HG03571 (cell line): ENCODE measurements around the gene APOBEC3F.
A peak's percentile ranks its signal among the peaks of the same experiment; 100 is the strongest.
"Not testable (repeated sequence)": the region's sequence is repeated elsewhere in the genome, so short reads cannot be mapped to it uniquely, and the experiment has no call there.

Source experiments
- ATAC-seq: cut with Tn5 transposase; IDR thresholded peaks from one replicate; pipeline ENCODE4 v1.9.1; 2021; ENCODE audit not compliant: unreplicated experiment

Gene APOBEC3F

GRCh38 chr22:39026509-39027150, 14.0 kb upstream of the APOBEC3F start:
- ATAC-seq, result no peak

DNA sequence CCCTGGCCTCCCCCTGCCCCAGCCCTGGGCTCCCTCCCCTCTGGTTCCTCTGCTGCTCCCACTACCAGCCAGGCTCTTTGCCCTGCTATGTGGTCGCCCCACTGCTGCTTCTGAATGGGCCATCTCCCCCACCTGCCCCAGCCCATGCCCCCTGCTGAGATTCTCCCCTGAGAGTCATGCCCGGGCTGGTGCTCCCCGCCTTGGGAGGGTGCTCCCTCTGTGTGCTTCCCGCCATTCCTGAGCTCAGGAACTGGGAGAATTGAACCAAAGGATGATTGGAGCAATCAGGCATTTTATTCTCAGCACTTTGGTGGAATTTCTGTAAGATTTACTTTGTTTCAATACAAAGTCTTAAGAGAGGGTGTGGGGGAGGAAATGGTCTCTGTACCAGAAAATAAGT, 12.9 kb upstream of the APOBEC3F start:
- ATAC-seq, result no peak

DNA sequence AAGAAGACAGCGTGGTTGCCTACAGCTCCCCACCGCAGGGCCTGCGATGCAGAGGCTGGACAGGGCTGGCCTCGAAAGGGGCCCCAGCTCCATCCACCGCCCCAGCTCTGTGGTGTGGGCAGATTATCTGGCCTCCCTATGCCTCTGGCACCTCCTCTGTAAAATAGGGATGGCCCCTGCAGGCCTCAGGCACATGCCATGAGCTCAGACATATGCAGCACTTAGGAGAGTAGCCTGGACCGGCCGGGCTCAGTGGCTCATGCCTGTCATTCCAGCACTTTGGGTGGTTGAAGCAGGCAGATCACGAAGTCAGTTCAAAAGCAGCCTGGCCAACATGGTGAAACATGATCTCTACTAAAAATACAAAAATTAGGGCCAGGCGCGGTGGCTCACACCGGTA, 12.4 kb upstream of the APOBEC3F start:
- no peak for ATAC-seq

GRCh38 chr22:39029227-39029626, 11.4 kb upstream of the APOBEC3F start:
- no peak for ATAC-seq

GRCh38 chr22:39030705-39031104, 10.0 kb upstream of the APOBEC3F start:
- no peak for ATAC-seq

- ATAC-seq, result not testable (repeated sequence)
Measured at GRCh38 chr22:39031434-39032295, 9.0 kb upstream of the APOBEC3F start.

DNA sequence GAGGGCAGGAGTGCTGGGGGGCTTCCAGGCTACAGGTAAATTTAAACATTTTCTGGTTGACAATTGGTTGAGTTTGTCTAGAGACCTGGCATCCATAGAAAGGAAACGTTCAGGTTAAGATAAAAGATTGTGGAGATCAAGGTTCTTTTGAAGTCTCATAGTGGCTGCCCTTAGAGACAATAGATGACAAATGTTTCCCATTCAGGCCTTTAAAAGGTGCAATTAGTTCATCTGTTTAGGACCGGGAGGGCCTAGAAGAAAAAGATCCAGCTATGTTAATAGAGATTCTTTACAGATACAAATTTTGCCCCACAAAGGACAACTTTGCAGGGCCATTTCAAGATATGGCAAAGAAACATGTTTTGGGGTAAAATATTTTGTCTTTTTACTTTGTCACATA, 3.6 kb upstream of the APOBEC3F start:
- not testable (repeated sequence) for ATAC-seq

GRCh38 chr22:39039306-39040126, 1.1 kb upstream of the APOBEC3F start:
- no peak for ATAC-seq

GRCh38 chr22:39040155-39040537, 518 bp upstream of the APOBEC3F start:
- ATAC-seq, result peak; percentile 32

DNA sequence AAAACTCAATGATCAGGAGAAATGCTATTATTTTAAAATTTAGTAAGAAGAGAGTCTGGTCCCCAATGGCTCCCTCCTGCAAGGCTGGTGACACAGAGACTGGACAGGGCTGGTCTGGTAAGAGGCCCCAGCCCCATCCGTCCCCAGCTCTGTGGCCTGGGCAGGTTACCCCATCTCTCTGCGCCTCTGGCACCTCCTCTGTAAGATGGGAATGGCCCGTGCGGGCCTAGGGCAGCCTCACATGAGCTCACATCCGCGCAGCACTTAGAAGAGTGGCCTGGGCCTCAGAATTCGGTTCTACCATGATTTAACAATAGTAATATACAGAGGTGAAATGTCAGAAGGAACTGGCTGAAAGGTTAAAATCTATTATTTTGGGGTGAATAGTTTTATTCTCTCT, 1.2 kb downstream of the APOBEC3F start:
- no peak for ATAC-seq

GRCh38 chr22:39043063-39043462, 2.4 kb downstream of the APOBEC3F start:
- ATAC-seq, result not testable (repeated sequence)

DNA sequence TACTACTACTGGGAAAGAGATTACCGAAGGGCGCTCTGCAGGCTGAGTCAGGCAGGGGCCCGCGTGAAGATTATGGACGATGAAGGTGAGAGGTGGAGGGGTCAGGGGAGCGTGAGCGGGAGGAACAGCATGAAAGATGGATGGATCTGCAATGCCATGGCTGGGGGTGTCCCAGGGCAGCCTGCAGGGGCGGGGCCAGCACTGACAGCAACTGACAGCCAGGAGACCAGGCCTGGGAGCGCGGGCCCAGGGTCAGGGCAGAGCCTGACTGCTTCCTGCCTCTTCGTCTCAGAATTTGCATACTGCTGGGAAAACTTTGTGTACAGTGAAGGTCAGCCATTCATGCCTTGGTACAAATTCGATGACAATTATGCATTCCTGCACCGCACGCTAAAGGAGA, 4.5 kb downstream of the APOBEC3F start:
- ATAC-seq, result not testable (repeated sequence)

GRCh38 chr22:39049486-39049885, 8.8 kb downstream of the APOBEC3F start:
- not testable (repeated sequence) for ATAC-seq

DNA sequence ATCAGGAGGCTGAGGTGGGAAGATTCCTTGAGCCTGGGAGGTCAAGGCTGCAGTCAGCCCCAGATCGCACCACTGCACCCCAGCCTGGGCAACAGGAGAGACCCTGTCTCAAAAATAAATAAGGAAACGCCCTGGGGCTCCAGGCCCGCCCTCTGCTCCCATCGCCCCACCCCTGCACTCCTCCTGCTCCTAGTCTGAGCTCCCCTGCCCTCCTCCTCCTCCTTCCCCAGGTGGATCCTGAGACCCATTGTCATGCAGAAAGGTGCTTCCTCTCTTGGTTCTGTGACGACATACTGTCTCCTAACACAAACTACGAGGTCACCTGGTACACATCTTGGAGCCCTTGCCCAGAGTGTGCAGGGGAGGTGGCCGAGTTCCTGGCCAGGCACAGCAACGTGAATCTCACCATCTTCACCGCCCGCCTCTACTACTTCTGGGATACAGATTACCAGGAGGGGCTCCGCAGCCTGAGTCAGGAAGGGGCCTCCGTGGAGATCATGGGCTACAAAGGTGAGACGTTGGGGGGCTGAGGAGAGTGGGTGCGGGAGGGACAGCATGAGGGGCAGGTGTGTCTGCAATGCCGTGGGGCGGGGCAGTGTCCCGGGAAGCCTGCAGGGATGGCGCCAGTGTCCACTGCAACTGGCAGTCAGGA, 11.3 kb downstream of the APOBEC3F start:
- ATAC-seq, result not testable (repeated sequence)

- ATAC-seq, result no peak
Measured at GRCh38 chr22:39055658-39056057, 15.0 kb downstream of the APOBEC3F start.

DNA sequence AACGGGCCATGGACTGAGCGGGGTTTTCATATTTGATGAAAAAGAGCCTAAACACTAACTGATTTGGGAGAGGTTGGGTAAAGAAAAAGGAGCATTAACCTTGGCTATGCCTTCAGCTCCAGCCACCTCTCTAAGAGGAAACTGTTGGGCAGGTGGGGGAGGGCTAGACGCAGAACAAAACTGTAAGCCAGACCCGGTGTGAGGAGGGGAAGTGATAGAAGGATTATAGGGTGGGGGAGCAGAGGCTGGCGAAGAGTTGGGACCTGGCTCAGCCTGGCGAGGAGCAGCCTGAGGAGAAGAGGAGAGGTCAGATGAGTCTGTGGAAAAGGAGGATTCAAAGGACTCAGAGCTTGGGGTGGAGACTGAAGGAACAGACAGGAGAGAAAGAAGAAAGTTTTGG, 20.6 kb downstream of the APOBEC3F start:
- not testable (repeated sequence) for ATAC-seq

DNA sequence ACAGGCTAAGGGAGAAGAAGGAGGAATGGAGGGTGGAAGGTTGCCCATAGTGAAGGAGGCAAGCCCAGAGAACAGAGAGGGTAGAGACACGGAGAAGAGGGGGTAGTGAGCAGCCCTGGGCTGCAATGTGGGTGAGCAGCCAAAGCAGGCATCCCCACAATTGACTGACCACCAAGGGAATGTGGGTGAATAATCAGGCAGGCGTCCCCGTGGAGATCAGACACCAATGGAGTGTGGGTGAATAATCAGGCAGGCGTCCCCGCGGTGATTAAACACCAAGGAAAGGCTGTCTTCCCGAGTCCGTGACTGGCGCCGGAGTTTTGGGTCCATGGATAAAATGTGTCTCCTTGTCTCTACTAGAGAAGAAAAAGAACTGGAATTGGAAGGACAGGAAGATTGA, 21.3 kb downstream of the APOBEC3F start:
- ATAC-seq, result not testable (repeated sequence)

DNA sequence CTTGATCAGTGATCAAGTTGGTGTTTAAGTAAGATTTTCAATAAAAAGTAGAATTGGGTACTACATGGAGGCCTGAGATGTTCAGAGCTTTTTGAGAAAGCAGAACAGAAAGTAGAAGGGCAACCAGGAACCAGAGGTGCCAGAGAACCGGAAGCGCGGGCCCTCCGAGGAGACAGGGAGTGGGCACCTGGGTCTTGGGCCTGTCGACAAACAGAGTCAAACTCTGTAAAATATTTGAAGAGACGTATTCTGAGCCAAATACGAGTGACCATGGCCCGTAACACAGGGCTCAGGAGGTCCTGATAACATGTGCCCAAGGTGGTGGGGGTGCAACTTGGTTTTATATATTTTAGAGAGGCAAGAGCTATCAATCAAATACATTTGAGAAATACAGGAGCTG, 23.2 kb downstream of the APOBEC3F start:
- not testable (repeated sequence) for ATAC-seq

DNA sequence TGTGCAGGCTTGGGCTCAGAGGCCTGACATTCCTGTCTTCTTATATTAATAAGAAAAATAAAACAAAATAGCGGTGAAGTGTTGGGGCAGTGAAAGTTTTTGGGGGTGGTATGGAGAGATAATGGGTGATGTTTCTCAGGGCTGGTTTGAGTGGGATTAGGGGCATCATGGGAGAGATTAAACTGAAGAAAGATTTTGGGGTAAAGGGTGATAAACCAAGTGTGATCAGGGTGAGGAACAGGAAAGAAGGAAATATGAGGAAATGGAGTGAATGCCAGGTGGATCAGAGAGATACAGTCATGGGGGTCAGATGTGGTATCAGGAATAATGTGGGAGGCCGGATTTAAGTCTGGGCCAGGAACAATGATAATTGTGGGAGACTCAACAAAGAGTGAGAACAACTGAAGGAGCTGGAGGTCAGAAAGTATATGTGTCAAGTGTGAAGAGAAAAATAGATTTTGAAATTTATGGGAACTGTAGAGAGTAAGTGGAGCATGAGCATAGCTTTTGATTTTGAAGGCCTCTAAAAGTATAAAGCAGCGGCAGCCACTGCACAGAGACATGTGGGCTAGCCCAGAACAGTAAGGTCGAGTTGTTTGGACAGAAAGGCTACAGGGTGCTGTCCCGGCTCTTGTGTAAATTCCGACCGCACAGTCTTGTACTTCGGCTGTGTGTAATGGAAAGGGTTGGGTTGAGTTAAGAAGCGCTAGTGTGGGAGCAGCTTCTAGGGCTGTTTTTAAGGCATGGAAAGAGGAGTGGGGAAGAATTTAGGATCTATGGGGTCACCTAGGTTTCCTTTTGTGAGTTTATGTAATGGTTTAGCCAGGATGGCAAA, 26.0 kb downstream of the APOBEC3F start:
- not testable (repeated sequence) for ATAC-seq
